ENCODE results near the gene CFAP299.

The CFAP299 gene

GRCh38 chr4:80909938-80910337 lies 574.4 kb downstream of the CFAP299 start:
- no peak overlapping the region for H3K4me2 ChIP-seq (ENCODE audit: low read depth, low read length, poor library complexity, severe bottlenecking)
- no peaks in the 10 kb centered on the region for H3K79me2 ChIP-seq (ENCODE audit: insufficient read depth, low read length)
- H3K4me1 ChIP-seq (ENCODE audit: insufficient read depth, low read length, poor library complexity, severe bottlenecking) = no peaks in the 10 kb centered on the region
- H3K9ac ChIP-seq (ENCODE audit: low read depth, low read length, poor library complexity, severe bottlenecking) = no peak overlapping the region
- H2AFZ ChIP-seq (ENCODE audit: low read length) = no peak overlapping the region
- H3K4me3 ChIP-seq (ENCODE audit: low read length, poor library complexity, severe bottlenecking) = no peak overlapping the region
- peaks cover 6% of the 10 kb centered on the region; the same call in 1 of the 2 replicates for H3K9me3 ChIP-seq (ENCODE audit: insufficient read depth, low read depth, low read length)
- H3K36me3 ChIP-seq (ENCODE audit: insufficient read depth, low read length) = no peaks in the 10 kb centered on the region
- H4K20me1 ChIP-seq (ENCODE audit: insufficient read depth, low read length, poor library complexity, severe bottlenecking) = no peaks in the 10 kb centered on the region
- no peak for TF ChIP-seq EZH2phosphoT487 (IDR thresholded peaks at IDR 0.05; ENCODE audit: borderline replicate concordance)
- TF ChIP-seq CTCF (conservative IDR thresholded peaks at IDR 0.05; ENCODE audit: low read length) = no peak
- H3K27me3 ChIP-seq (ENCODE audit: insufficient read depth, low read length, poor library complexity, severe bottlenecking) = no peaks in the 10 kb centered on the region
- no peaks in the 10 kb centered on the region for H3F3A ChIP-seq (ENCODE audit: low read depth)
- H3K9me2 ChIP-seq (replicated peaks; ENCODE audit: low read depth, low read length) = no peaks in the 10 kb centered on the region

GRCh38 chr4:80911458-80911857 lies 575.9 kb downstream of the CFAP299 start:
- Histone ChIP-seq H3K4me3 (ENCODE audit: low read length, poor library complexity, severe bottlenecking) (no peak overlapping the region), H3K36me3 (ENCODE audit: insufficient read depth, low read length) (no peaks in the 10 kb centered on the region), H3K4me1 (ENCODE audit: insufficient read depth, low read length, poor library complexity, severe bottlenecking) (no peaks in the 10 kb centered on the region), H3K9ac (ENCODE audit: low read depth, low read length, poor library complexity, severe bottlenecking) (no peak overlapping the region), H3K27me3 (ENCODE audit: insufficient read depth, low read length, poor library complexity, severe bottlenecking) (no peaks in the 10 kb centered on the region), H4K20me1 (ENCODE audit: insufficient read depth, low read length, poor library complexity, severe bottlenecking) (no peaks in the 10 kb centered on the region), H3K9me2 (replicated peaks; ENCODE audit: low read depth, low read length) (no peaks in the 10 kb centered on the region), H3K4me2 (ENCODE audit: low read depth, low read length, poor library complexity, severe bottlenecking) (no peak overlapping the region), H3F3A (ENCODE audit: low read depth) (no peaks in the 10 kb centered on the region), H2AFZ (ENCODE audit: low read length) (no peak overlapping the region), H3K79me2 (ENCODE audit: insufficient read depth, low read length) (no peaks in the 10 kb centered on the region), H3K9me3 (ENCODE audit: insufficient read depth, low read depth, low read length) (peaks cover 4% of the 10 kb centered on the region; the same call in 1 of the 2 replicates)
- no peak for TF ChIP-seq CTCF (conservative IDR thresholded peaks at IDR 0.05; ENCODE audit: low read length)
- TF ChIP-seq EZH2phosphoT487 (IDR thresholded peaks at IDR 0.05; ENCODE audit: borderline replicate concordance) = no peak

- H4K20me1 ChIP-seq (ENCODE audit: insufficient read depth, low read length, poor library complexity, severe bottlenecking) = no peaks in the 10 kb centered on the region
- no peaks in the 10 kb centered on the region for H3K36me3 ChIP-seq (ENCODE audit: insufficient read depth, low read length)
- no peaks in the 10 kb centered on the region for H3K9me3 ChIP-seq (ENCODE audit: insufficient read depth, low read depth, low read length)
- TF ChIP-seq EZH2phosphoT487 (IDR thresholded peaks at IDR 0.05; ENCODE audit: borderline replicate concordance) = no peak
- no peaks in the 10 kb centered on the region for H3K9me2 ChIP-seq (replicated peaks; ENCODE audit: low read depth, low read length)
- no peak overlapping the region for H3K9ac ChIP-seq (ENCODE audit: low read depth, low read length, poor library complexity, severe bottlenecking)
- no peaks in the 10 kb centered on the region for H3K79me2 ChIP-seq (ENCODE audit: insufficient read depth, low read length)
- H2AFZ ChIP-seq (ENCODE audit: low read length) = no peak overlapping the region
- H3K27me3 ChIP-seq (ENCODE audit: insufficient read depth, low read length, poor library complexity, severe bottlenecking) = no peaks in the 10 kb centered on the region
- no peaks in the 10 kb centered on the region for H3K4me1 ChIP-seq (ENCODE audit: insufficient read depth, low read length, poor library complexity, severe bottlenecking)
- H3K4me2 ChIP-seq (ENCODE audit: low read depth, low read length, poor library complexity, severe bottlenecking) = no peak overlapping the region
- no peak overlapping the region for H3K4me3 ChIP-seq (ENCODE audit: low read length, poor library complexity, severe bottlenecking)
- H3F3A ChIP-seq (ENCODE audit: low read depth) = no peaks in the 10 kb centered on the region
These were observed 576.8 kb downstream of the CFAP299 start for GRCh38 chr4:80912350-80912749.

- no peaks in the 10 kb centered on the region for H3F3A ChIP-seq (ENCODE audit: low read depth)
- H3K79me2 ChIP-seq (ENCODE audit: insufficient read depth, low read length) = no peaks in the 10 kb centered on the region
- no peak overlapping the region for H2AFZ ChIP-seq (ENCODE audit: low read length)
- TF ChIP-seq EZH2phosphoT487 (IDR thresholded peaks at IDR 0.05; ENCODE audit: borderline replicate concordance) (no peak), CTCF (conservative IDR thresholded peaks at IDR 0.05; ENCODE audit: low read length) (no peak)
- H3K4me2 ChIP-seq (ENCODE audit: low read depth, low read length, poor library complexity, severe bottlenecking) = no peak overlapping the region
- no peaks in the 10 kb centered on the region for H3K9me2 ChIP-seq (replicated peaks; ENCODE audit: low read depth, low read length)
- H3K36me3 ChIP-seq (ENCODE audit: insufficient read depth, low read length) = no peaks in the 10 kb centered on the region
- H3K9me3 ChIP-seq (ENCODE audit: insufficient read depth, low read depth, low read length) = no peaks in the 10 kb centered on the region
- H4K20me1 ChIP-seq (ENCODE audit: insufficient read depth, low read length, poor library complexity, severe bottlenecking) = no peaks in the 10 kb centered on the region
- H3K9ac ChIP-seq (ENCODE audit: low read depth, low read length, poor library complexity, severe bottlenecking) = no peak overlapping the region
- H3K27me3 ChIP-seq (ENCODE audit: insufficient read depth, low read length, poor library complexity, severe bottlenecking) = no peaks in the 10 kb centered on the region
- peaks cover 4% of the 10 kb centered on the region for H3K4me1 ChIP-seq (ENCODE audit: insufficient read depth, low read length, poor library complexity, severe bottlenecking)
- H3K4me3 ChIP-seq (ENCODE audit: low read length, poor library complexity, severe bottlenecking) = no peak overlapping the region
These were observed 577.9 kb downstream of the CFAP299 start for GRCh38 chr4:80913381-80913780.

All from Loucy (cell line).